Endothelial cell (in vitro differentiated cells): ENCODE measurements around the gene ADCY5. TPM values are rescaled to one million over a fixed set of nuclear protein-coding genes. Genes with fewer than 3 reads are reported as not detected.

Source experiments
- DNase-seq: peaks from one replicate; pipeline ENCODE4 v3.0.0; 2021; ENCODE audit warnings: low spot score
- H3K27ac Mint-ChIP-seq: one replicate; pipeline ENCODE4 v1.8.0; 2021; ENCODE audit warnings: mixed read lengths, inconsistent platforms; ENCODE audit not compliant: unreplicated experiment
- H3K27me3 Mint-ChIP-seq: one replicate; pipeline ENCODE4 v1.8.0; 2021; ENCODE audit warnings: mild to moderate bottlenecking, moderate library complexity, mixed read lengths, inconsistent platforms; ENCODE audit not compliant: unreplicated experiment
- H3K36me3 Mint-ChIP-seq: one replicate; pipeline ENCODE4 v1.8.0; 2021; ENCODE audit warnings: mild to moderate bottlenecking, low read depth, mixed read lengths, inconsistent platforms; ENCODE audit not compliant: unreplicated experiment
- H3K4me1 Mint-ChIP-seq: one replicate; pipeline ENCODE4 v1.8.0; 2021; ENCODE audit warnings: mild to moderate bottlenecking, mixed read lengths, inconsistent platforms; ENCODE audit not compliant: unreplicated experiment
- H3K4me3 Mint-ChIP-seq: one replicate; pipeline ENCODE4 v1.8.0; 2021; ENCODE audit warnings: mild to moderate bottlenecking, mixed read lengths, inconsistent platforms; ENCODE audit not compliant: unreplicated experiment
- H3K9me3 Mint-ChIP-seq: one replicate; pipeline ENCODE4 v1.8.0; 2021; ENCODE audit warnings: mixed read lengths, inconsistent platforms; ENCODE audit not compliant: unreplicated experiment
- total RNA-seq: library from RNA; stranded (reverse); fragmentation: NEBNext Ultra II Directional; extraction: Animal tissue kit (Norgen Biotek cat#: 25700); gene quantifications from one replicate; pipeline ENCODE4 v1.2.1, GENCODE V29; 2021; ENCODE audit not compliant: unreplicated experiment
- TF ChIP-seq, protein P1 (sequence below): fragments of 200-600 bp; sonication (generic); IDR thresholded peaks from one replicate; pipeline ENCODE4 v1.5.0; 2021; ENCODE audit warnings: antibody characterized with exemption; ENCODE audit not compliant: unreplicated experiment

Gene ADCY5
- total RNA-seq, 1 donor from 2014 or later = 1.0 TPM

DNA sequence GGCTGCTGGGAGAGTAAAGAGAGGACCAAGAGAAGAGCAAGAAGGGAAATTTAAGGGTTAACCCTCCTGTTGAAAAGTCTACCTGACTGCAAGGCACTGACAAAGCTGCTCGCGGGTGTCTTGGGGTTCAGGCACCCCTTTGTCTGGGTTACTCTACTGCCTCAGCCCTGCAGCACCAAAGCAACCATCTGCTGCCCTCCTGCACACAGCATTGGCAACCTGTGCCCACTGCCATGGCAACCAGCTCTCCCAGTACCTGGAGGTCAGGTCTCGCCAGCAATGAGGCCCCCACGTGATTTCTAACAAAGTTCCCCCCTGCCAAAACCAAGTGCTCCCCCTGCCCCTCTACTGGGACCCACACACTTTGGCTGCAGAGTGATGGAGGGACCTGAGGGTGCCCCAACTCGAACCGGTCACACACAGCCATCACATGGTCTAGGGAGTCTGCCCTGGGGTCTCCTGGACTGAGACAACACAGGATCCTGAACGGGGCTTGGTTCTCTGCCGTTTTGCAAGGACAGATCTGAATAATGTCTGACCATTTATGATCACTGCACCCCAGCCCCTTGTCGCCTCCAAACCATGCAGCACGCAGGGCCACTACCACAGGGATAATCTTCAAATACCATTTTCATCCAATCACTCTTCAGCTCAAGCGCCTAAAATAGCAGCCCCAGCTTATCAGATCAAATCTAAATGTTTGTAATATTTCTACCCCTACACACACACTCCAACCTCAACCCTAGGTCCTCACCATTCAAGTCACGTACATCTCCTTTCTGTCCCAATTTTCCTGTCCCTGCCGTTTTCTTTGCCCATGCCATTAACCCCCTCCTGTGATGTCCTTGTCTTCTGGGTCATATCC, 50.7 kb downstream of the ADCY5 start:
- TF ChIP-seq, protein P1, sequence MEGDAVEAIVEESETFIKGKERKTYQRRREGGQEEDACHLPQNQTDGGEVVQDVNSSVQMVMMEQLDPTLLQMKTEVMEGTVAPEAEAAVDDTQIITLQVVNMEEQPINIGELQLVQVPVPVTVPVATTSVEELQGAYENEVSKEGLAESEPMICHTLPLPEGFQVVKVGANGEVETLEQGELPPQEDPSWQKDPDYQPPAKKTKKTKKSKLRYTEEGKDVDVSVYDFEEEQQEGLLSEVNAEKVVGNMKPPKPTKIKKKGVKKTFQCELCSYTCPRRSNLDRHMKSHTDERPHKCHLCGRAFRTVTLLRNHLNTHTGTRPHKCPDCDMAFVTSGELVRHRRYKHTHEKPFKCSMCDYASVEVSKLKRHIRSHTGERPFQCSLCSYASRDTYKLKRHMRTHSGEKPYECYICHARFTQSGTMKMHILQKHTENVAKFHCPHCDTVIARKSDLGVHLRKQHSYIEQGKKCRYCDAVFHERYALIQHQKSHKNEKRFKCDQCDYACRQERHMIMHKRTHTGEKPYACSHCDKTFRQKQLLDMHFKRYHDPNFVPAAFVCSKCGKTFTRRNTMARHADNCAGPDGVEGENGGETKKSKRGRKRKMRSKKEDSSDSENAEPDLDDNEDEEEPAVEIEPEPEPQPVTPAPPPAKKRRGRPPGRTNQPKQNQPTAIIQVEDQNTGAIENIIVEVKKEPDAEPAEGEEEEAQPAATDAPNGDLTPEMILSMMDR = no peak
- no peaks in the 10 kb centered on the region for H3K36me3 Mint-ChIP-seq
- H3K4me3 Mint-ChIP-seq = no peak overlapping the region
- DNase-seq = no peak
- H3K4me1 Mint-ChIP-seq = peaks cover 2% of the 10 kb centered on the region
- no peaks in the 10 kb centered on the region for H3K9me3 Mint-ChIP-seq
- no peak overlapping the region for H3K27ac Mint-ChIP-seq
- H3K27me3 Mint-ChIP-seq = peaks cover 5% of the 10 kb centered on the region

- H3K36me3 Mint-ChIP-seq = no peaks in the 10 kb centered on the region
- DNase-seq = no peak
- H3K9me3 Mint-ChIP-seq = no peaks in the 10 kb centered on the region
- H3K4me3 Mint-ChIP-seq = no peak overlapping the region
- peaks cover 8% of the 10 kb centered on the region for H3K27me3 Mint-ChIP-seq
- no peak overlapping the region for H3K27ac Mint-ChIP-seq
- H3K4me1 Mint-ChIP-seq = peaks cover 2% of the 10 kb centered on the region
- TF ChIP-seq, protein P1 = no peak
These were observed 51.8 kb downstream of the ADCY5 start for GRCh38 chr3:123397050-123397590.

DNA sequence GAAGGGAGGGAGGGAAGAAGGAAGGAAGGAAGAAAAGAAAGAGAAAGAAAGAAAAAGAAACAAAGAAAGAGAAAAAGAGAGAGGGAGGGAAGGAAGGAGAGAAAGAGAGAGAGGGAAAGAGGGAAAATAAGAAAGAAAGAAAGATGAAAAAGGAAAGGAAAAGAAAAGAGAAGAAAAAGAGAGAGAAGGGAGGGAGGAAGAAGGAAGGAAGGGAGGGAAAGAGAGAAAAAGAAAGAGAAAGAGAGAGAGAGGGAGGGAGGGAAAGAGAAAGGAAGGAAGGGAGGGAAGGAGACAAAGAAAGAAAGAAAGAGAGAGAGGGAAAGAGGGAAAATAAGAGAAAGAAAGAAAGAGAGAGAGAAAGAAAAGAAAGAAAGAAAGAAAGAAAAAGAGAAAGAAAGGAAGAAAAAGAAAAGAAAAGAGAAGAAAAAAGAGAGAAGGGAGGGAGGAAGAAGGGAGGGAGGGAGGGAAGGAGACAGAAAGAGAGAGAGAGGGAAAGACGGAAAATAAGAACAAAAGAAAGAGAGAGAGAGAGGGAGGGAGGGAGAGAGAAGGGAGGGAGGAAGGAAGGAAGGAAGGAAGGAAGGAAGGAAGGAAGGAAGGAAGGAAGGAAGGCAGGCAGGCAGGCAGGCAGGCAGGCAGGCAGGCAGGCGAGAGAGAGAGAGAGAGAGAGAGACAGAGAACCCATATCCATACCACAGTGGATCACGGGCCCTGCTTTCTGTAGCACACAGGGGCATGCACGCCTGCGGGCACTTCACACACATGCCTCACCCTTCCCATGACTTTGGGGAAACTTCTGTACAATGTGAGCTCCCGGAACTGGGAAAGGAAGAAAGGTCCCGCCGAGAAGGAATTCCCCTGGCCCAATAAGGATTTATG, 52.5 kb downstream of the ADCY5 start:
- Mint-ChIP-seq H3K9me3 (no peaks in the 10 kb centered on the region), H3K4me3 (no peak overlapping the region), H3K27ac (no peak overlapping the region), H3K27me3 (peaks cover 8% of the 10 kb centered on the region), H3K4me1 (peaks cover 2% of the 10 kb centered on the region), H3K36me3 (no peaks in the 10 kb centered on the region)
- no peak for DNase-seq
- TF ChIP-seq, protein P1 = no peak

- Mint-ChIP-seq H3K9me3 (no peaks in the 10 kb centered on the region), H3K36me3 (no peaks in the 10 kb centered on the region), H3K27ac (no peak overlapping the region), H3K27me3 (peaks cover 3% of the 10 kb centered on the region), H3K4me3 (no peak overlapping the region), H3K4me1 (peaks cover 2% of the 10 kb centered on the region)
- no peak for DNase-seq
- TF ChIP-seq, protein P1 = no peak
These were observed 53.7 kb downstream of the ADCY5 start for GRCh38 chr3:123395235-123395634.
